HAP-1 (cell line): ENCODE measurements around the gene SELENOO.

ENCODE experiments used
- DNase-seq, 2 experiments: peaks; one replicate each; pipeline ENCODE4 v3.0.0-alpha.2; 2016 to 2020; ENCODE audit warnings: low spot score in 2 of 2
- H3K27me3 ChIP-seq: fragments of 250-450 bp; sonication (Bioruptor Pico); 2 replicates; pipeline ENCODE4 v1.5.1; 2020; ENCODE audit warnings: low read depth, mild to moderate bottlenecking, moderate library complexity
- H3K36me3 ChIP-seq: fragments of 250-450 bp; sonication (Bioruptor Pico); replicated peaks from 2 replicates; pipeline ENCODE4 v1.5.1; 2020; ENCODE audit warnings: mild to moderate bottlenecking
- H3K4me1 ChIP-seq: fragments of 250-450 bp; sonication (Bioruptor Pico); 2 replicates; pipeline ENCODE4 v1.5.1; 2020; ENCODE audit warnings: mild to moderate bottlenecking
- H3K4me3 ChIP-seq: fragments of 250-450 bp; sonication (Bioruptor Pico); 2 replicates; pipeline ENCODE4 v1.5.1; 2020; ENCODE audit warnings: mild to moderate bottlenecking, moderate library complexity
- H3K9me3 ChIP-seq: fragments of 250-450 bp; sonication (Bioruptor Pico); 2 replicates; pipeline ENCODE4 v1.5.1; 2020; ENCODE audit warnings: mild to moderate bottlenecking, moderate library complexity
- in situ Hi-C: fragments of 300-500 bp; cut with MboI; formaldehyde crosslinking; loops from 3 replicates; pipeline ENCODE4 v1.14.3; 2020; ENCODE audit warnings: low sequenced_read_pairs, inconsistent platforms, mixed read lengths

Gene SELENOO

GRCh38 chr22:50227579-50228215 is 26.9 kb downstream of the SELENOO start:
- no peak for DNase-seq
- no peaks in the 10 kb centered on the region for H3K4me1 ChIP-seq
- in situ Hi-C loops = no loop called here
- H3K27me3 ChIP-seq = no peaks in the 10 kb centered on the region
- H3K36me3 ChIP-seq = peaks cover 28% of the 10 kb centered on the region
- no peak overlapping the region for H3K4me3 ChIP-seq
- H3K9me3 ChIP-seq = no peaks in the 10 kb centered on the region

DNA sequence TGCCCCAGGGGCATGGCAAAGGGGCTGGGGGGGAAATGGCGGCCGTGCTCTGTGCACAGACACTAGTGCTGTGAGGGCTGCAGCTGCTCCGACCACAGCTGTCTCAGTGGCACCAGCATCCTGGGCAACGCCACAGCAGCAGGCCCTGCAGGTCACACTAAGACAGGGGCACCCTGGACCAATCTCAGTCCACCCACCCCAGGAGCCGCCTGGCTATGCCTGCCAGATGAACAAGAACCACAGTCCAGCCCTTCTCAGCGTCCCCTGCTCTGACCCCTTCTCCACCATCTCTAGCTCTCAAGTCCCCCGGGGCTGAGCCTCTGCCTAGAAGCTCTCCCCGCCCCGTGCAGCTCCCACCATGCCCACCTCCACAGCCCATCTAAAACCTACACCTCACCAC is 27.6 kb downstream of the SELENOO start:
- no peak for DNase-seq
- H3K9me3 ChIP-seq = no peaks in the 10 kb centered on the region
- no peak overlapping the region for H3K4me3 ChIP-seq
- H3K27me3 ChIP-seq = no peaks in the 10 kb centered on the region
- H3K36me3 ChIP-seq = peaks cover 21% of the 10 kb centered on the region
- H3K4me1 ChIP-seq = no peaks in the 10 kb centered on the region
- in situ Hi-C loops = no loop called here

DNA sequence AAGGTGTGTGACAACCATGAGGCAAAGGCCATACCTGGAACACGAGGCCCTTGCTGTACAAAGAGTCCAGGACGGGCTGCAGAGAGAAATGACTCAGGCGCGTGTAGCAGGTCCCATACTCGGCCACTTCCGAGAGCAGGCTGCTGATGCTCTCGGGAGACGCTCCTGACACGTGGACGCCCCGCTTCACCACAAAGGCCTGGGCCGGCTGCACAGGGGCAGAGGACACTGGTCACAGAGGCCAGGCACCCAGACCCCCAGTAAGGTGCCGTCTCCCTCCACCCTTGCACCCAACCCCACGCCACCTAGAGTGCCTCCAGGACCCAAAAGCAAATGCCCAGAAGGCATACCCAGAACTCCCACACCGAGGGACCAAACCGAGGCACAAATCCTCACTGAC is 28.6 kb downstream of the SELENOO start:
- in situ Hi-C loops = no loop called here
- no peaks in the 10 kb centered on the region for H3K9me3 ChIP-seq
- peaks cover 15% of the 10 kb centered on the region for H3K36me3 ChIP-seq
- H3K4me3 ChIP-seq = no peak overlapping the region
- no peaks in the 10 kb centered on the region for H3K27me3 ChIP-seq
- H3K4me1 ChIP-seq = no peaks in the 10 kb centered on the region
- no peak for DNase-seq

DNA sequence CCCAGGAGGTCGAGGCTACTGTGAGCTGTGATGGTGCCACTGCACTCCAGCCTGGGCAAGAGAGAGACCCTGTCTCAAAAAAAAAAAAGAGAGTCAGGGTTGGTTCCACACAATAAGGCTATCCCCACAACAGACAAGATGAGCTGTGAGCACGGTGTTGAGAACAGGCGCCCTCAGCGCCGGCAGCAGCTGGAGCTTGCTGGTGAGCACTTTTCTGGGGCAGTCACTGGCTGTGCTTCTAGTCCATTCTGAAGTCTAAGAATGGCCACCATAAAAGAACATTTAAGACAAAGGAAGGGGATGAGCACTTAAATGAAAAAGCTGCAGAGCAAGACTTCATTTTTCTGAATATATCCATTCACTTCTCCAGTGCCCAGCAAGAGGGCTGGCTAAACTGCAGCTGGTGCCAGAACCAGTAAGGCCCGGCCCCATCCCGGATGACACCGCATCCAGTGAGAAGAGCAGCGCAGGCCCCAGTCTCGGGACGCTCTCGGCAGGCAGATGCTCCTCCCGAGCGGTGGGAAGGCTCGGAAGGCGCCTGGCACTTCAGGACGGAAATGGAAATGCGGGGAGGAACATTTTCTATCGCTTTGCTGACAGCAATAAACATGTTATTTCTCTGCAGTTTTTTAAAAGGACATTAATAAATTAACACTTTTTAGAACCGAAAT is 31.8 kb downstream of the SELENOO start:
- no peak for DNase-seq
- 0 out of 2 replicates have a peak, but pooled peaks cover 6% of the 10 kb centered on the region for H3K36me3 ChIP-seq
- no peaks in the 10 kb centered on the region for H3K9me3 ChIP-seq
- H3K27me3 ChIP-seq = no peaks in the 10 kb centered on the region
- in situ Hi-C loops = no loop called here
- no peak overlapping the region for H3K4me3 ChIP-seq
- no peaks in the 10 kb centered on the region for H3K4me1 ChIP-seq

DNA sequence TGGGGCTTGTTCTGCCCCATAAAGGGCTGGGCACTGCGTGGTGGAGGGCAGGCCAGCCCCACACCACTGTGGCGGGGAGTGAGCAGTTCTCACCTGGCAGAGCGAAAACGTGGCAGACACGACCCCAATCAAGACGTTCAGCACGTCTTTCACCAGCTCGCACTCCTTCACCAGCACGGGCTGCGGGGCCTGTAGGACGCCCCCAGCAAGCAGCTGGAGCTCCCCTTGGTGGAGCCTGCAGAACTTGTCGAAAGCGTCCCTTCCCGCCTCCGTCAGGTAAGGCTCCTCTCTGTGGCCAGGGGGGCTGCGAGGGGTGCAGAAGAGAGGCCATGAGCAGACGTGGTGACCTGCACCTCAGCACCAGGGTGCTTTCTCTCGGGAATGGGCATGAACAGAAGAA is 32.4 kb downstream of the SELENOO start:
- H3K4me3 ChIP-seq = no peak overlapping the region
- H3K4me1 ChIP-seq = no peaks in the 10 kb centered on the region
- H3K36me3 ChIP-seq = 0 out of 2 replicates have a peak, but pooled peaks cover 6% of the 10 kb centered on the region
- H3K27me3 ChIP-seq = no peaks in the 10 kb centered on the region
- H3K9me3 ChIP-seq = no peaks in the 10 kb centered on the region
- in situ Hi-C loops = no loop called here
- no peak for DNase-seq

GRCh38 chr22:50236731-50237409 is 36.1 kb downstream of the SELENOO start:
- 0 out of 2 replicates have a peak, but pooled peaks cover 5% of the 10 kb centered on the region for H3K36me3 ChIP-seq
- in situ Hi-C loops = no loop called here
- no peaks in the 10 kb centered on the region for H3K27me3 ChIP-seq
- H3K4me1 ChIP-seq = peaks cover 3% of the 10 kb centered on the region; the same call in 1 of the 2 replicates
- H3K9me3 ChIP-seq = no peaks in the 10 kb centered on the region
- no peak for DNase-seq
- no peak overlapping the region for H3K4me3 ChIP-seq

GRCh38 chr22:50238755-50239154 is 37.9 kb downstream of the SELENOO start:
- Histone ChIP-seq H3K9me3 (no peaks in the 10 kb centered on the region), H3K27me3 (no peaks in the 10 kb centered on the region), H3K4me1 (peaks cover 3% of the 10 kb centered on the region; the same call in 1 of the 2 replicates), H3K4me3 (no peak overlapping the region), H3K36me3 (0 out of 2 replicates have a peak, but pooled peaks cover 5% of the 10 kb centered on the region)
- no peak for DNase-seq
- in situ Hi-C loops = no loop called here

- Histone ChIP-seq H3K36me3 (peaks cover 31% of the 10 kb centered on the region), H3K27me3 (no peaks in the 10 kb centered on the region), H3K4me3 (peak overlapping the region; percentile 100), H3K4me1 (peaks cover 3% of the 10 kb centered on the region; the same call in 1 of the 2 replicates), H3K9me3 (no peaks in the 10 kb centered on the region)
- in situ Hi-C loops = no loop called here
- peak in 1 of 2 experiments; percentile 11 for DNase-seq
Observed at GRCh38 chr22:50242406-50242949, 41.7 kb downstream of the SELENOO start.

GRCh38 chr22:50243685-50244419 is 43.0 kb downstream of the SELENOO start:
- H3K36me3 ChIP-seq = peaks cover 43% of the 10 kb centered on the region
- peaks cover 3% of the 10 kb centered on the region; the same call in 1 of the 2 replicates for H3K4me1 ChIP-seq
- no peak for DNase-seq
- no peaks in the 10 kb centered on the region for H3K27me3 ChIP-seq
- H3K4me3 ChIP-seq = peak overlapping the region; percentile 100
- in situ Hi-C loops = no loop called here
- H3K9me3 ChIP-seq = no peaks in the 10 kb centered on the region

DNA sequence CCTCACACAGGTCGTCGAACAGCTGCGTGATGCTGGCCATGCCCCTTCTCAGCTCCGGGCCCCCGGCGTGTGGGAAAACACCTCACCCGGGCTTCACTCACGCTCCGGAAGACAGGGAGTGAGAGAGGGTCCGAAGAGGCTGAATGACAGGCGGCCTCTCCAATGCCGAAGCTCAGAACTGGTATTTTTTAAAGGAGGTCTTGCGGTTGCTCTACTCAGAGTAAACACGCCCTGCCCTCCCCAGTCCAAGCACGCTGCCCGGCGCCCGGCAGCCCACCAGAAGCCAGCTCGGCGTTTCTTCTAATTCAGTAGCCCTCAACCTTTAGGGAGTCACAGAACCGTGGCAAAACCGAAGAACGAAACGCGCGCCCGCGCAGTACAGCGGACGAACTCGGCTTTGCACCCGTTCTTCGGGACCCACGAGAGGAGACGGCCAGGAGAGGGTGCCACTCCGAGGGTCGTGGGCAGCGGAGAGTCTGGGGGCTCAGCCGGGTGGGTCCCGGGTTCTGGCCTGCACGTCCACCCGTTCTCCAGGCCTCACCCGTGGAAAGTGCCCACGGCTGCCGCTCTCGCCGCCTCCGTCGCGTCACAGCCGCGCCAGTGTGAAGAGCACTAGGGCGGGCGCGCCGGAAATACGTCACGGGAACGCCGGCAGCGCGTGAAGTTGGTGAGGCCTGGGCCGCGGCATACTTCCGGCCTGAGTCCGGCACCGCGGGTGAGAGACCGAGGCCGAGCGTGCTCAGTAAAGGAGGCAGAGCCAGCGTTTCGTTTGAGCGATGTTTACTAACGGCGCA is 43.8 kb downstream of the SELENOO start, which contains the start of gene TUBGCP6:
Gene TUBGCP6, minus strand, starts transcription at position 604 of the 794 bp plus-strand sequence. Its CDS starts 564 bp downstream, at position 40.
- in situ Hi-C loops = no loop called here
- no peaks in the 10 kb centered on the region for H3K27me3 ChIP-seq
- H3K36me3 ChIP-seq = peaks cover 46% of the 10 kb centered on the region
- DNase-seq = peak; percentile 89 to 94
- H3K9me3 ChIP-seq = no peaks in the 10 kb centered on the region
- H3K4me3 ChIP-seq = peak within 1 kb of the TSS; percentile 100
- H3K4me1 ChIP-seq = peaks cover 3% of the 10 kb centered on the region; the same call in 1 of the 2 replicates

DNA sequence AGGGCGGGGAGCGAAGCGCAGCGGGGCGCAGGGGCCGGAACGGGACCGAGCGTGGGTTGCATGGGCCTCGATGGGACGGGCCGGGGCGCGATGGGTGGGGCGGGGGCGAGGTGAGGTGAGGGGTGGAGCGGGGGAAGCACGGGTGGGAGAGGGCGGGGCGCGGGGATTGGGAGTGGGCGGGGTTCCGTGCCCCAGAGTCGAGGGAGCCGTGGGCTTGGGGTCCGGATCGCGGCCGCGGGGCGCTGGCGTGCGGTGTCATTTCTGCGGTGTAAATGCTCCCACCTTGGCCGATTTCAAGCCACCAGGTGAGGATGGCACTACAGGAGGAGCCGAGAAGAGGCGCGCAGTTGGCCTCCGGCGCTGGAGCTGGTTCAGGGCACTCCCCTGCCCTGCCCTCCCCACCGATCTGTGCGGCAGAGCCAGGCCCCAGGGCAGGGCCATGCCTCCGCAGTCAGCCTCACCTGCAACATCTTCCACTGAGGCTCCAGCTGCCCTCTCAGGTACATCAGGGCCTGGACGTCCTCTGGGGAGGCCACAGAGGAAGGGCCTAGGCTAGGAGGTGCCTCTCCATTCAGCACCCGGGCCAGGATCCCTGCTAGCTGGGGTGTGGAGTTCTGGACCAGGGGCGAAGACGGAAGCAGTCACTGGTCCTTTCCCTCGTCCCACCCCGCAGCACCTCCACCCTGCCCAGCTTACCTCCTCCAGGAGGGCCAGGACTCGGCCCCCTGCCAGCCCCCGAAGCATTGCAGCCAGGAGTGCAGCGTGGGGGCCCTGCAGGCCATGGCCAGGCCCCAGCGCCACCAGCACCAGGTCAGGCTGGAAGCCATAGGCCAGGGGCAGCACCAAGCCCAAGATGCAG is 44.6 kb downstream of the SELENOO start:
- peaks cover 45% of the 10 kb centered on the region for H3K36me3 ChIP-seq
- no peak for DNase-seq
- in situ Hi-C loops = no loop called here
- peak overlapping the region; percentile 100 for H3K4me3 ChIP-seq
- H3K4me1 ChIP-seq = peaks cover 8% of the 10 kb centered on the region
- no peaks in the 10 kb centered on the region for H3K9me3 ChIP-seq
- no peaks in the 10 kb centered on the region for H3K27me3 ChIP-seq
